ENCODE data around the gene PHACTR4.

Gene PHACTR4

DNA sequence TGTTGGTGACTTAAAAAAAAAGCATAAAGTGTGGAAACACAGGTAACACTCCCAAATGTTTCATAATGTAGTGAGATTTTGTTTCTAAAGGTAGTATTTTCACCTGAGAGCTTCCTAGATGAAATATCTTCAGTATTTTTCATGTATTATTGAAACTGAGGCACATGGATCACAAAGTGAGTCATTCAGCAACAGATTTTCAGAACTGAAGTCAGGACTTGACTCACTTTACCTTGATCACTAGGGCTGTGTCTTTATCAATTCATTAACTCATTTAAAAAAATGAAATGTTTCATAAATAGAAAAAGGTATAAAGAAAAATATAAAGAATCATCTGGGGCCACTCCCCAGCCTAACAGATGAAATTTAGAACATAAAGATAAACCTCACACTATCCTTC, 69.8 kb downstream of the PHACTR4 start:
- Histone ChIP-seq H3K4me3 (replicated peaks; ENCODE audit: insufficient read depth, low read length) (no peak overlapping the region), H3K27me3 (ENCODE audit: insufficient read depth, poor library complexity, severe bottlenecking) (no peaks in the 10 kb centered on the region), H3K27ac (replicated peaks) (no peak overlapping the region)
- TF ChIP-seq POLR2AphosphoS5 (IDR thresholded peaks at IDR 0.05; ENCODE audit: low read depth) (no peak), GABPA (IDR thresholded peaks at IDR 0.05; ENCODE audit: low read depth) (no peak), REST (IDR thresholded peaks at IDR 0.05; ENCODE audit: insufficient replicate concordance, low read depth) (no peak)
- DNase-seq (ENCODE audit: low read depth in 1 of 2, low spot score in 1 of 2): no peak

GRCh38 chr1:28441674-28442073, 72.1 kb downstream of the PHACTR4 start:
- Histone ChIP-seq H3K27me3 (ENCODE audit: insufficient read depth, poor library complexity, severe bottlenecking) (no peaks in the 10 kb centered on the region), H3K4me3 (replicated peaks; ENCODE audit: insufficient read depth, low read length) (no peak overlapping the region)
- DNase-seq (ENCODE audit: low read depth in 1 of 2, low spot score in 1 of 2): no peak

GRCh38 chr1:28443550-28443949, 74.0 kb downstream of the PHACTR4 start:
- DNase-seq (ENCODE audit: low read depth in 1 of 2, low spot score in 1 of 2): no peak
- Histone ChIP-seq H3K27me3 (ENCODE audit: insufficient read depth, poor library complexity, severe bottlenecking) (no peaks in the 10 kb centered on the region), H3K27ac (replicated peaks) (no peak overlapping the region), H3K4me3 (replicated peaks; ENCODE audit: insufficient read depth, low read length) (no peak overlapping the region)
- TF ChIP-seq POLR2AphosphoS5 (IDR thresholded peaks at IDR 0.05; ENCODE audit: low read depth): no peak
- TF ChIP-seq SPI1 (IDR thresholded peaks at IDR 0.05; ENCODE audit: borderline replicate concordance, low read depth): no peak
- no peak for TF ChIP-seq GABPA (IDR thresholded peaks at IDR 0.05; ENCODE audit: low read depth)
- TF ChIP-seq, protein P1, sequence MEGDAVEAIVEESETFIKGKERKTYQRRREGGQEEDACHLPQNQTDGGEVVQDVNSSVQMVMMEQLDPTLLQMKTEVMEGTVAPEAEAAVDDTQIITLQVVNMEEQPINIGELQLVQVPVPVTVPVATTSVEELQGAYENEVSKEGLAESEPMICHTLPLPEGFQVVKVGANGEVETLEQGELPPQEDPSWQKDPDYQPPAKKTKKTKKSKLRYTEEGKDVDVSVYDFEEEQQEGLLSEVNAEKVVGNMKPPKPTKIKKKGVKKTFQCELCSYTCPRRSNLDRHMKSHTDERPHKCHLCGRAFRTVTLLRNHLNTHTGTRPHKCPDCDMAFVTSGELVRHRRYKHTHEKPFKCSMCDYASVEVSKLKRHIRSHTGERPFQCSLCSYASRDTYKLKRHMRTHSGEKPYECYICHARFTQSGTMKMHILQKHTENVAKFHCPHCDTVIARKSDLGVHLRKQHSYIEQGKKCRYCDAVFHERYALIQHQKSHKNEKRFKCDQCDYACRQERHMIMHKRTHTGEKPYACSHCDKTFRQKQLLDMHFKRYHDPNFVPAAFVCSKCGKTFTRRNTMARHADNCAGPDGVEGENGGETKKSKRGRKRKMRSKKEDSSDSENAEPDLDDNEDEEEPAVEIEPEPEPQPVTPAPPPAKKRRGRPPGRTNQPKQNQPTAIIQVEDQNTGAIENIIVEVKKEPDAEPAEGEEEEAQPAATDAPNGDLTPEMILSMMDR (IDR thresholded peaks at IDR 0.05; ENCODE audit: insufficient read depth, low read length): no peak
- no peak for TF ChIP-seq REST (IDR thresholded peaks at IDR 0.05; ENCODE audit: insufficient replicate concordance, low read depth)

More at GRCh38 chr1:28441674-28442073, 72.1 kb downstream of the PHACTR4 start:
- TF ChIP-seq, protein P1 (IDR thresholded peaks at IDR 0.05; ENCODE audit: insufficient read depth, low read length): no peak
- TF ChIP-seq GABPA (IDR thresholded peaks at IDR 0.05; ENCODE audit: low read depth): no peak
- no peak for TF ChIP-seq SPI1 (IDR thresholded peaks at IDR 0.05; ENCODE audit: borderline replicate concordance, low read depth)
- no peak for TF ChIP-seq POLR2AphosphoS5 (IDR thresholded peaks at IDR 0.05; ENCODE audit: low read depth)
- no peak for TF ChIP-seq REST (IDR thresholded peaks at IDR 0.05; ENCODE audit: insufficient replicate concordance, low read depth)
- no peak overlapping the region for H3K27ac ChIP-seq (replicated peaks)

Measured in HL-60 (cell line).